K562 (cell line): ENCODE measurements around the gene KCNJ4. TPM values are rescaled to one million over a fixed set of nuclear protein-coding genes. Genes with fewer than 3 reads are reported as not detected.

Source experiments
- ATAC-seq: fragments of 200-7000 bp; cut with Tn5 transposase; 3 replicates; pipeline ENCODE4 v1.9.1; 2020; ENCODE audit warnings: moderate library complexity
- BruUV-seq: library from RNA; stranded (reverse); fragments of 400-500 nt; replicated peaks from 2 replicates; lab custom pipeline; 2021; lab: Mats Ljungman, UMichigan
- CTCF ChIA-PET: fragments of 300-600 bp; formaldehyde crosslinking; extraction: SDS; loops from one replicate; lab custom pipeline; 2021; ENCODE audit warnings: low intra/inter-chr PET ratio; lab: Yijun Ruan, JAX
- POLR2A ChIA-PET: fragments of 300-600, 350-650 bp; sonication (Branson Sonifier 250); formaldehyde crosslinking; extraction: SDS; loops from one replicate; lab custom pipeline; 2021; ENCODE audit warnings: antibody characterized with exemption, inconsistent platforms; lab: Yijun Ruan, JAX
- DNase-seq, 4 experiments: peaks; one replicate each; pipeline versions ENCODE4 v3.0.0 to v3.0.0-alpha.2; 2011 to 2018; ENCODE audit warnings: low spot score in 3 of 4, mixed read lengths in 3 of 4; ENCODE audit errors: extremely low read depth in 1 of 4
- FAIRE-seq: peaks from 2 replicates; lab custom pipeline; 2011; peaks lifted over from hg19 to GRCh38; lab: Jason Lieb, UNC
- H2AFZ ChIP-seq: 2 replicates; pipeline ENCODE4 v1.6.0; 2011; ENCODE audit warnings: low read depth, low read length, control low read depth, inconsistent platforms
- H3K27ac ChIP-seq: fragments of 200-600 bp; 3 replicates; pipeline ENCODE4 v1.8.0; 2011; ENCODE audit warnings: low read depth, mild to moderate bottlenecking, control low read depth, inconsistent platforms, low read length, moderate library complexity, mixed read lengths; ENCODE audit errors: extremely low read depth
- H3K27me3 ChIP-seq, 2 experiments: fragments of 300-600 bp in 1 of 2; 2 replicates in 1 of 2; 3 replicates in 1 of 2; pipeline versions ENCODE4 v1.6.0 to v1.8.0; 2011; ENCODE audit warnings: inconsistent platforms in 2 of 2, low read length in 2 of 2, mild to moderate bottlenecking in 1 of 2, mixed read lengths in 1 of 2, moderate library complexity in 1 of 2; ENCODE audit not compliant: control insufficient read depth in 2 of 2, insufficient read depth in 2 of 2
- H3K36me3 ChIP-seq: fragments of 300-600 bp; 3 replicates; pipeline ENCODE4 v1.8.0; 2011; ENCODE audit warnings: mild to moderate bottlenecking, low read length, inconsistent platforms; ENCODE audit not compliant: control insufficient read depth, insufficient read depth
- H3K4me1 ChIP-seq, 2 experiments: fragments of 200-600 bp in 1 of 2; replicated peaks in 1 of 2; 2 replicates in 1 of 2; 3 replicates in 1 of 2; pipeline versions ENCODE4 v1.5.1 to v1.8.0; 2011; ENCODE audit warnings: inconsistent platforms in 2 of 2, low read length in 2 of 2, mild to moderate bottlenecking in 1 of 2, mixed read lengths in 1 of 2, moderate library complexity in 1 of 2; ENCODE audit not compliant: control insufficient read depth in 2 of 2, insufficient read depth in 2 of 2
- H3K4me2 ChIP-seq: 2 replicates; pipeline ENCODE4 v1.6.1; 2011; ENCODE audit warnings: low read length, control low read depth, inconsistent platforms, mixed read lengths; ENCODE audit not compliant: insufficient read depth
- H3K4me3 ChIP-seq: fragments of 200-600 bp; sonication (generic), shearing (Covaris generic); 2 replicates; pipeline ENCODE4 v1.5.1; 2016; ENCODE audit warnings: control low read depth, inconsistent platforms
- H3K79me2 ChIP-seq: fragments of 200-600 bp; 3 replicates; pipeline ENCODE4 v1.8.0; 2011; ENCODE audit warnings: low read length, inconsistent platforms; ENCODE audit not compliant: control insufficient read depth, insufficient read depth
- H3K9ac ChIP-seq, 2 experiments: 2 replicates each; pipeline versions ENCODE4 v1.6.0 to v1.6.1; 2011; ENCODE audit warnings: low read depth in 2 of 2, low read length in 2 of 2, control low read depth in 1 of 2, inconsistent platforms in 1 of 2, mild to moderate bottlenecking in 1 of 2, mixed read lengths in 1 of 2; ENCODE audit not compliant: insufficient read depth in 1 of 2
- H3K9me1 ChIP-seq: one replicate; pipeline ENCODE4 v1.6.0; 2011; ENCODE audit warnings: inconsistent platforms, mild to moderate bottlenecking, low read length, moderate library complexity; ENCODE audit not compliant: control insufficient read depth, insufficient read depth
- H3K9me3 ChIP-seq: replicated peaks from 2 replicates; pipeline ENCODE4 v1.5.1; 2011; ENCODE audit warnings: low read depth, low read length, inconsistent platforms; ENCODE audit not compliant: control insufficient read depth, insufficient read depth
- H4K20me1 ChIP-seq: replicated peaks from 2 replicates; pipeline ENCODE4 v1.6.1; 2011; ENCODE audit warnings: low read length, inconsistent platforms, mixed read lengths; ENCODE audit not compliant: control insufficient read depth, insufficient read depth
- CREBBP ChIP-seq: IDR thresholded peaks from one replicate; pipeline ENCODE4 v1.6.1; 2012; ENCODE audit warnings: low read depth, mild to moderate bottlenecking, control low read depth, inconsistent platforms, low read length
- HDGF ChIP-seq: fragments of 450-650 bp; IDR thresholded peaks from 2 replicates; pipeline ENCODE4 v1.6.1; 2016
- MTF1 ChIP-seq: fragments of 250-450 bp; sonication (Bioruptor Pico); IDR thresholded peaks from 2 replicates; pipeline ENCODE4 v1.9.0; 2021; ENCODE audit warnings: moderate library complexity, mild to moderate bottlenecking, inconsistent platforms, borderline replicate concordance
- NFIX ChIP-seq: fragments of 250-450 bp; sonication (Bioruptor Pico); IDR thresholded peaks from 2 replicates; pipeline ENCODE4 v1.4.0; 2020; ENCODE audit warnings: low read depth, mild to moderate bottlenecking, moderate library complexity
- ZNF77 ChIP-seq: fragments of 250-450 bp; sonication (Bioruptor Pico); IDR thresholded peaks from 2 replicates; pipeline ENCODE4 v1.5.0; 2020
- WGBS: fragments of 100-300 bp; shearing (Covaris generic); methylation state at CpG from one replicate; pipeline ENCODE4 v1.1.6; 2016; ENCODE audit warnings: low coverage, mixed read lengths; ENCODE audit not compliant: insufficient coverage; ENCODE audit errors: missing lambda C conversion rate; 5-methylcytosine and 5-hydroxymethylcytosine counted together
- in situ Hi-C: fragments of 300-500 bp; cut with MboI; formaldehyde crosslinking; loops from 4 replicates; pipeline ENCODE4 v1.15.0; 2018; ENCODE audit warnings: inconsistent platforms, mixed read lengths
- intact Hi-C: fragments of 100-400 bp; cut with micrococcal nuclease; formaldehyde crosslinking; loops from 2 replicates; pipeline ENCODE4 v1.14.2; 2022
- polyA plus RNA-seq, 8 experiments: library from polyadenylated mRNA; depleted of rRNA in 4 of 8; stranded (reverse) in 5 of 8; unstranded in 3 of 8; fragments of >200 nt; fragmentation: Nextera tagmentation in 2 of 8; fragmentation: Illumina TruSeq in 1 of 8; extraction: Ambion mirVana in 2 of 8; extraction: Trizol in 1 of 8; gene quantifications; 2 replicates each; pipeline versions ENCODE4 v1.2.1 to v1.2.3, GENCODE V29; 2011 to 2014; ENCODE audit warnings: inconsistent platforms in 1 of 8, missing spikeins in 1 of 8
- total RNA-seq, 7 experiments: library from RNA; depleted of rRNA in 6 of 7; stranded (reverse); fragments of >200 nt in 6 of 7; fragmentation: Illumina TruSeq in 2 of 7; extraction: Trizol in 2 of 7; gene quantifications; 2 replicates each; pipeline versions ENCODE4 v1.2.1 to v1.2.3, GENCODE V29; 2011 to 2021; ENCODE audit warnings: low replicate concordance in 1 of 7

Gene KCNJ4
- total and polyA plus RNA-seq, 9 of the 15 experiments (the other 6 are each of a cell fraction or from before 2014, with no cell fraction given) = 0.07 to 0.55 (median 0.09) TPM; not detected in 4

DNA sequence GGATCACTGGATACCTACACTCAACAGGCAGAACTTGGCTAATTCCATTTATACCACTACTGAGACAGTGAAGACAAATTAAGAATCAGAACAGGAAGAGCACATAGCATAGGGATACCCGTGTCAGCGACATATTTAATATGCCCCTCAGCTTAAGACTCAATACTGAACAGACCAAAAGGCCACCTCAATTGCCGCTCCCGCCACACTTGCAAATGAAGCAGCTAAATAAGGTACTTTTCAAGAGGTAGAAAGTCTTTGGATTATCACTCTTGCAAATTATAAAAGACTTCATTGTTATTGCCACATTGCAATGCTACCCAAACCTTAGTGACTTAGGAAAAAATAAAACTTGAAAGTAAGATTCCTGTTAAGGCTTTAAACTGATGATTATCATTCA lies 48.0 kb upstream of the KCNJ4 start:
- Histone ChIP-seq H4K20me1 (no peaks in the 10 kb centered on the region; the same call in 1 of the 2 replicates), H3K4me3 (peak overlapping the region; percentile 90; the same call in 1 of the 2 replicates), H3K79me2 (peaks cover 78% of the 10 kb centered on the region), H3K36me3 (peaks cover 63% of the 10 kb centered on the region), H3K27me3 (no peaks in the 10 kb centered on the region), H3K9me1 (no peaks in the 10 kb centered on the region), H3K27ac (peak overlapping the region; percentile 96; the same call in 1 of the 3 replicates), H3K4me2 (peak overlapping the region; percentile 92), H3K9me3 (no peaks in the 10 kb centered on the region), H3K9ac (peak overlapping the region in 1 of 2 experiments; percentile 99; a peak in 2 of 4 replicates), H3K4me1 (peaks cover 12 to 22% of the 10 kb centered on the region in 2 experiments), H2AFZ (no peak overlapping the region)
- intact Hi-C loops (no loop called here), in situ Hi-C loops (no loop called here)
- POLR2A ChIA-PET = interaction anchor here (1.1 to 2.5 kb wide), 3 partner anchors 9 to 13 kb away, joined by 3 to 12 read pairs (median 6); no protein-coding TSS in a partner anchor
- ATAC-seq (no peak), DNase-seq (no peak), FAIRE-seq (no peak)
- CTCF ChIA-PET = no interaction called here
- 61% methylated on average over 4 of the region's 4 CpGs for WGBS
- no peak for TF ChIP-seq MTF1 (CRISPR knock-in tag)
- TF ChIP-seq NFIX (CRISPR knock-in tag) = no peak
- TF ChIP-seq HDGF = no peak
- no peak for TF ChIP-seq ZNF77 (CRISPR knock-in tag)
- TF ChIP-seq CREBBP = no peak
- no TSS peak for BruUV-seq
